Astrocyte of the spinal cord (primary cell): ENCODE measurements around the gene C1QL2.

Experiments used
- DNase-seq: peaks from one replicate; pipeline ENCODE4 v3.0.0; 2011; ENCODE audit warnings: low read depth, low spot score
- H3K4me3 ChIP-seq: 2 replicates; pipeline ENCODE4 v1.5.1; 2011; ENCODE audit warnings: low read depth, mild to moderate bottlenecking, low read length, moderate library complexity
- in situ Hi-C: cut with HindIII; loops from 2 replicates; pipeline ENCODE4 v1.10.0; 2017; ENCODE audit warnings: low sequenced_read_pairs
- TF ChIP-seq, protein P1 (sequence below): IDR thresholded peaks from 2 replicates; pipeline ENCODE4 v1.5.1; 2012; ENCODE audit warnings: low read depth, mild to moderate bottlenecking, low read length, inconsistent platforms

Gene C1QL2

DNA sequence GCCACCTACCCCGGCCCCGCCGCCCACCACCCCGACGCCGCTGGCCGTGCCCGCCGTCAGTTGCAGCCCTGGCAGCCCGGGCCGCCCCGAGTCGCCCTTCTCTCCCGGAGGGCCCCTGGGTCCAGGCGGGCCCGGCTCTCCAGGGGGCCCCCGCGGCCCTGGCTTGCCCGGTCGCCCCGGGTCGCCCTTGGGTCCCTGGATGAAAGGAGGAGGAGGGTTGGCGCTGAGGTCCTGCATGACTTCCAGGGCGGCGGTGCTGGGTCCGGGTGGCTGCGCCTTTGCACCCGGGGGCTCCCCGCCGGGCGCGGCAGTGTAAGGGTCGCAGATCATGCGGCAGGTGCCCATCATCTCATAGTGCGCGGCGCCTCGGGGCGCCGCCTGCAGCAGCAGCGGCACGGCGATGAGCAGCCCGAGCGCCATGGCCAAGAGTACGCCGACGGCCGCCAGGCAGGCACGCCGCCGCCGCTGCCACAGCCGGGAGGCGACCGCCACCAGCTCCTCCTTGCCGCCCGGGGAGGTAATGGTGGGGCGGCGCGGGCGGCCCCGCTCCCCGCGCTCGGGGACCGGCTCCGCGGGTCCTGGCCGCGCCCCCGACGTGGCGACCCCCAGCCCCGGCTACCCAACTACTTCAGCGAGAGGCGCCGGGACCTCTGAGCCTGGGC is 570 bp downstream of the C1QL2 start:
- no peak overlapping the region for H3K4me3 ChIP-seq
- in situ Hi-C loops: no loop called here
- no peak for DNase-seq
- TF ChIP-seq, protein P1, sequence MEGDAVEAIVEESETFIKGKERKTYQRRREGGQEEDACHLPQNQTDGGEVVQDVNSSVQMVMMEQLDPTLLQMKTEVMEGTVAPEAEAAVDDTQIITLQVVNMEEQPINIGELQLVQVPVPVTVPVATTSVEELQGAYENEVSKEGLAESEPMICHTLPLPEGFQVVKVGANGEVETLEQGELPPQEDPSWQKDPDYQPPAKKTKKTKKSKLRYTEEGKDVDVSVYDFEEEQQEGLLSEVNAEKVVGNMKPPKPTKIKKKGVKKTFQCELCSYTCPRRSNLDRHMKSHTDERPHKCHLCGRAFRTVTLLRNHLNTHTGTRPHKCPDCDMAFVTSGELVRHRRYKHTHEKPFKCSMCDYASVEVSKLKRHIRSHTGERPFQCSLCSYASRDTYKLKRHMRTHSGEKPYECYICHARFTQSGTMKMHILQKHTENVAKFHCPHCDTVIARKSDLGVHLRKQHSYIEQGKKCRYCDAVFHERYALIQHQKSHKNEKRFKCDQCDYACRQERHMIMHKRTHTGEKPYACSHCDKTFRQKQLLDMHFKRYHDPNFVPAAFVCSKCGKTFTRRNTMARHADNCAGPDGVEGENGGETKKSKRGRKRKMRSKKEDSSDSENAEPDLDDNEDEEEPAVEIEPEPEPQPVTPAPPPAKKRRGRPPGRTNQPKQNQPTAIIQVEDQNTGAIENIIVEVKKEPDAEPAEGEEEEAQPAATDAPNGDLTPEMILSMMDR: no peak

DNA sequence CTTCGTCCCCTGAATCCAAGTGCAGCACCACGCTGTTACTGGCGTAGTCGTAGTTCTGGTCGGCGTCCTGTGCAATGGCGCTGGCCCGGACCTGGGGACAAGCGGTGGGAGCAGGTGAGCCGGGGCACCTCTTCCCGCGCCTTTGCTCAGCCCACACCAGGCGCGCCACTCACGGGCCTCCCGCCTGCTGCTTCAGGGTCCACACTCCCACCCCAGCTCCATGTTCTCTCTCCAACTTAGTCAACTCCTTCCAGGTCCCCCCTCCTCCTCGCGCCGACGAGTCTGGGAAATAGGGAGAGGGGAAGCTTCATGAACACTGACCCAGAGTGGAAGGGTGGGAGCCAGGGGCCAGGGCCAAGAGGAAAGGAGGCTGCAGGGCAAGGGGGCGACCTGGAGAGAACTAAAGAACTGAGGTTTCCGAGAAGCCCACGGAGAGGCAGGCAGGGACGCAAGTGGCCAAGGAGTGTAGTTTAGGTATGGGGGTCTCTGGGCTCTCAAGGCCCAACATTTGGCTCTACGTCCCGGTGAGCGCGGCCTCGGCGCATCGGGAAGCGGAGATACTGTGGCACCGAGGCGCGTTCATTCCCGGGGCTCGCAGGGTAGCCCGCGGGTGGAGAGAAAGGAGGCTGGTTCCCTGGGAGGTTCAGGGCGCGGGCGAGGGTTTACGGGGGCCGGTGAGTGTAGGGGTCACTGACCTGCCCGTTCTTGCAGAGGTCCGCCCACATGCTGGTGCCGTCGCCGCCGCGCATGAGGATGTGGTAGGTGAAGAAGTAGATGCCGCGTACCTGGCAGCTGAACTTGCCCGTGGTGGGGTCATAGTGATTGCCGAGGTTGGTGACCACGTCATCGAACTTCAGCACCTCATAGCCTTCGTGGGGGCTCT is 1.4 kb downstream of the C1QL2 start:
- DNase-seq: no peak
- TF ChIP-seq, protein P1: no peak
- in situ Hi-C loops: no loop called here
- H3K4me3 ChIP-seq: no peak overlapping the region

GRCh38 chr2:119156105-119156890 is 2.3 kb downstream of the C1QL2 start:
- no peak for DNase-seq
- in situ Hi-C loops: no loop called here
- no peak overlapping the region for H3K4me3 ChIP-seq
- TF ChIP-seq, protein P1: no peak

DNA sequence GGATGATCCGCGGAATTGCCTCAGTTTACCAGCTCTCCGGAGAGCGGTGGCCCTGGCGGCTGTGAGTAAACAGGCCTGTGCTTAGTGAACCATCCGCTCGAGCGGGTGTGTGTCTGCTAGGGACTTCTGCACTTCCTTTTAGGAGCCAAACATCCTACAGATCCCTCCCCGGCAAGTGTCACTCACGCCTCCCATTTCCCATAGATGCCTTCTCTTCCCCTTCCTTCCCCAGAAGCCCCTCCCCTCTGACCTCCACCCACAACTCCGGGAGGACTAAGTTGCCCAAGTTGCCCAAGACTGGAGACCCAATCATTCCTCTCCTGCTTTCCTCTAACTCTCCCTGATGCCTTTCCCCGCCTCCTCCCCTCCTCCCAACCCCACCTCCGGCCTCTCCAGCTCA is 2.9 kb downstream of the C1QL2 start:
- TF ChIP-seq, protein P1: no peak
- in situ Hi-C loops: no loop called here
- H3K4me3 ChIP-seq: no peak overlapping the region
- DNase-seq: no peak

DNA sequence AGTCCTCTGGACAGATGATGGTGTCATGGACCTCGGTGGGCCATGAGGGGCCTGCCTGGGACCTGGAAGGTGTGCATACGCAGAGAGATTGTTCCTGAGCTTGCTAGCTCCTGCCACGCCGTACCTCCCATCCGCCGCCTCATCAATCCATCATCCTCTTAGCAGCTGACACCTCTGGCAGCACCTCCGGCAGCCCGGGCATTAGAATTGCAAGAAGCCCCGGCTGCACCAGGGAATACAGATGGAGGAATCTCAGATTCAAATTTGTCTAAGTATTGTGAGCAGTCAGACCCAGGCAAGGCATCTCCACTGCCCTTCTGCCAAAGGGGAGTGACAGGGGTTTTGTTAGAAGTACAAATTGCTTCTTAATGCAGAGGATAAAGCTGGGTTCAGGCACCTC is 4.5 kb downstream of the C1QL2 start:
- no peak overlapping the region for H3K4me3 ChIP-seq
- TF ChIP-seq, protein P1: no peak
- in situ Hi-C loops: no loop called here
- DNase-seq: no peak

- DNase-seq: no peak
- TF ChIP-seq, protein P1: no peak
- no peak overlapping the region for H3K4me3 ChIP-seq
- in situ Hi-C loops: no loop called here
These were observed 8.9 kb downstream of the C1QL2 start for GRCh38 chr2:119149611-119150010.
